Ectodermal cell (in vitro differentiated cells): ENCODE results near the gene TDRD10.

Source experiments
- H3K27ac ChIP-seq: 2 replicates; pipeline ENCODE4 v1.7.0; 2013; ENCODE audit warnings: mild to moderate bottlenecking, low read depth, low read length; ENCODE audit not compliant: insufficient read depth, poor library complexity, severe bottlenecking
- H3K27me3 ChIP-seq: 2 replicates; pipeline ENCODE4 v1.7.0; 2013; ENCODE audit warnings: mild to moderate bottlenecking, low read length; ENCODE audit not compliant: insufficient read depth, control insufficient read depth, poor library complexity, severe bottlenecking
- H3K36me3 ChIP-seq: one replicate; pipeline ENCODE4 v1.7.0; 2013; ENCODE audit warnings: low read length; ENCODE audit not compliant: control insufficient read depth, insufficient read depth
- H3K4me1 ChIP-seq: one replicate; pipeline ENCODE4 v1.7.0; 2013; ENCODE audit warnings: low read length; ENCODE audit not compliant: control insufficient read depth, insufficient read depth
- H3K4me3 ChIP-seq: 2 replicates; pipeline ENCODE4 v1.7.0; 2013; ENCODE audit warnings: low read depth, low read length, control low read depth; ENCODE audit not compliant: insufficient read depth
- H3K9me3 ChIP-seq: 2 replicates; pipeline ENCODE4 v1.7.0; 2013; ENCODE audit warnings: mild to moderate bottlenecking, low read length, moderate library complexity; ENCODE audit not compliant: control insufficient read depth
- WGBS, 2 experiments: methylation state at CpG; one replicate each; pipeline ENCODE4 v1.1.7; 2013; ENCODE audit warnings: missing lambda C conversion rate in 2 of 2; 5-methylcytosine and 5-hydroxymethylcytosine counted together

The TDRD10 gene

GRCh38 chr1:154567386-154568156 lies 65.6 kb downstream of the TDRD10 start, which contains the start of gene CHRNB2:
TSS of gene CHRNB2 (plus strand) at chr1:154567778. CDS start at chr1:154568045, 267 bp downstream.
- H3K4me3 ChIP-seq: peak within 1 kb of the TSS; percentile 40
- peaks cover 30% of the 10 kb centered on the region for H3K27me3 ChIP-seq
- WGBS, 2 experiments: 4 to 5% methylated on average over 53 of the region's 53 CpGs
- no peaks in the 10 kb centered on the region for H3K9me3 ChIP-seq
- H3K36me3 ChIP-seq: no peaks in the 10 kb centered on the region
- peaks cover 10% of the 10 kb centered on the region for H3K4me1 ChIP-seq
- H3K27ac ChIP-seq: no peak within 1 kb of the TSS

- 52% methylated on average over 17 of the region's 17 CpGs for WGBS, 2 experiments
- H3K4me1 ChIP-seq: peaks cover 12% of the 10 kb centered on the region
- H3K27ac ChIP-seq: no peak overlapping the region
- peak overlapping the region; percentile 40 for H3K4me3 ChIP-seq
- H3K27me3 ChIP-seq: peaks cover 30% of the 10 kb centered on the region
- H3K36me3 ChIP-seq: no peaks in the 10 kb centered on the region
- no peaks in the 10 kb centered on the region for H3K9me3 ChIP-seq
Measured at GRCh38 chr1:154568157-154568815, 66.3 kb downstream of the TDRD10 start.

GRCh38 chr1:154571244-154571963 lies 69.4 kb downstream of the TDRD10 start:
- H3K4me3 ChIP-seq: no peak overlapping the region
- H3K27me3 ChIP-seq: peaks cover 27% of the 10 kb centered on the region
- no peaks in the 10 kb centered on the region for H3K36me3 ChIP-seq
- 96% methylated on average over 59 of the region's 59 CpGs for WGBS, 2 experiments
- H3K9me3 ChIP-seq: no peaks in the 10 kb centered on the region
- H3K27ac ChIP-seq: no peak overlapping the region
- peaks cover 12% of the 10 kb centered on the region for H3K4me1 ChIP-seq

GRCh38 chr1:154571964-154572288 lies 69.9 kb downstream of the TDRD10 start:
- H3K27me3 ChIP-seq: peaks cover 24% of the 10 kb centered on the region
- no peak overlapping the region for H3K27ac ChIP-seq
- H3K9me3 ChIP-seq: no peaks in the 10 kb centered on the region
- H3K4me3 ChIP-seq: no peak overlapping the region
- peaks cover 12% of the 10 kb centered on the region for H3K4me1 ChIP-seq
- H3K36me3 ChIP-seq: no peaks in the 10 kb centered on the region
- 95% methylated on average over 29 of the region's 29 CpGs for WGBS, 2 experiments

GRCh38 chr1:154572468-154573167 lies 70.6 kb downstream of the TDRD10 start:
- 84 to 86% methylated on average over 10 of the region's 10 CpGs for WGBS, 2 experiments
- no peak overlapping the region for H3K4me3 ChIP-seq
- H3K27ac ChIP-seq: no peak overlapping the region
- peaks cover 18% of the 10 kb centered on the region for H3K27me3 ChIP-seq
- no peaks in the 10 kb centered on the region for H3K36me3 ChIP-seq
- H3K9me3 ChIP-seq: no peaks in the 10 kb centered on the region
- peaks cover 12% of the 10 kb centered on the region for H3K4me1 ChIP-seq

GRCh38 chr1:154573168-154573510 lies 71.1 kb downstream of the TDRD10 start:
- Histone ChIP-seq H3K4me3 (no peak overlapping the region), H3K36me3 (no peaks in the 10 kb centered on the region), H3K27me3 (peaks cover 15% of the 10 kb centered on the region), H3K27ac (no peak overlapping the region), H3K4me1 (peaks cover 10% of the 10 kb centered on the region), H3K9me3 (no peaks in the 10 kb centered on the region)
- 90 to 92% methylated on average over 3 of the region's 3 CpGs for WGBS, 2 experiments

GRCh38 chr1:154574716-154575115 lies 72.7 kb downstream of the TDRD10 start:
- Histone ChIP-seq H3K27me3 (no peaks in the 10 kb centered on the region), H3K9me3 (no peaks in the 10 kb centered on the region), H3K4me3 (no peak overlapping the region), H3K4me1 (peaks cover 4% of the 10 kb centered on the region), H3K36me3 (peaks cover 10% of the 10 kb centered on the region), H3K27ac (no peak overlapping the region)
- WGBS, 2 experiments: 63 to 70% methylated on average over 7 of the region's 7 CpGs

- Histone ChIP-seq H3K9me3 (no peaks in the 10 kb centered on the region), H3K27ac (no peak overlapping the region), H3K36me3 (peaks cover 10% of the 10 kb centered on the region), H3K4me3 (no peak overlapping the region), H3K27me3 (no peaks in the 10 kb centered on the region), H3K4me1 (peaks cover 4% of the 10 kb centered on the region)
- 93 to 95% methylated on average over 10 of the region's 10 CpGs for WGBS, 2 experiments
Measured at GRCh38 chr1:154575147-154575927, 73.3 kb downstream of the TDRD10 start.

GRCh38 chr1:154575951-154576566 lies 74.0 kb downstream of the TDRD10 start:
- Histone ChIP-seq H3K4me3 (no peak overlapping the region), H3K9me3 (no peaks in the 10 kb centered on the region), H3K4me1 (peaks cover 4% of the 10 kb centered on the region), H3K27ac (no peak overlapping the region), H3K27me3 (no peaks in the 10 kb centered on the region), H3K36me3 (peaks cover 14% of the 10 kb centered on the region)
- WGBS, 2 experiments: 95 to 97% methylated on average over 7 to 8 of the region's 8 CpGs
